GM12892 (cell line): Measurements from ENCODE around the gene CDH22.

Source experiments
- POLR2A ChIP-seq: IDR thresholded peaks from 2 replicates; pipeline ENCODE4 v1.6.1; 2011; ENCODE audit warnings: low read depth, low read length, control low read depth
- POLR2AphosphoS5 ChIP-seq: IDR thresholded peaks from 2 replicates; pipeline ENCODE4 v1.6.1; 2011; ENCODE audit warnings: low read depth, low read length, control low read depth
- TAF1 ChIP-seq: IDR thresholded peaks from 2 replicates; pipeline ENCODE4 v1.6.1; 2011; ENCODE audit warnings: low read depth, mild to moderate bottlenecking, control low read depth, low read length, borderline replicate concordance

DNA sequence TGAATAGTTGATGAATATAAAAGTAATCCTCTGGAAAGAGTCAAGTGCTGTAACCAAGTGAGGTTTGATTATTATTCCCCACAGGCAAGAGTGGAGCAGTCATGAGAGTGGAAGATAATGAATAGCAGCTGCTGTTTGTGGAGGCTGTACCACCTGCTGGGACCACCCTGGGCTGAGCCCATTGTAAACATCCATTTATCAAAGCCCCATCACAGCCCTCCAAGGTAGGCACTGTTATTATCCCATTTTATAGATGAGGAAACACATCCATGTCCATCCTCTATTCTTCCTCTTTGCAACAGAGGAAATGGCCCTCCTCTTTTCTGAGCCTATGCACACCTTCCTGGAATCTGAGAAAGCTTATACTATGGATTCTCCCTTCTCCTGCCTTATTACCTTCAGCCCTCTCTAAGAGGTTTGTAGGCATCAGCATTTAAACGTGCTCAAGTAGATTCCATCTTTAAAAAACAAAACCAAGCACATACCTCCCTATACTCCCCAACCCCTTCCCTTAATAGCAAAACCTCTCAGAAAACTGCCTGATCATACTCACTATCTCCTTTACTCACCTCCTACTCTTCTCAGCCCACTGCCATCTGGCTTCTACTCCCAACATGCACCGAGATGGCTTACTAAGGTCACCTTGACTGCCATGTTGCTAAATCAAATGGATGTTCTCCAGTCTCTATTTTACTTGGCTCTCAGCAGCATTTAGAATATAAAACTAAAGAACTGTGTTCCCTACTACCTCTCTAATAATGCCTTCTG, 37.1 kb downstream of the CDH22 start:
- TF ChIP-seq POLR2A (no peak), POLR2AphosphoS5 (no peak), TAF1 (no peak)
